K562 (cell line): Measurements from ENCODE around the gene MECP2. TPM values are rescaled to one million over a fixed set of nuclear protein-coding genes. Genes with fewer than 3 reads are reported as not detected.

Experiments used
- ATAC-seq: fragments of 200-7000 bp; cut with Tn5 transposase; 3 replicates; pipeline ENCODE4 v1.9.1; 2020; ENCODE audit warnings: moderate library complexity
- BruUV-seq: library from RNA; stranded (reverse); fragments of 400-500 nt; replicated peaks from 2 replicates; lab custom pipeline; 2021; lab: Mats Ljungman, UMichigan
- CTCF ChIA-PET: fragments of 300-600 bp; formaldehyde crosslinking; extraction: SDS; loops from one replicate; lab custom pipeline; 2021; ENCODE audit warnings: low intra/inter-chr PET ratio; lab: Yijun Ruan, JAX
- POLR2A ChIA-PET: fragments of 300-600, 350-650 bp; sonication (Branson Sonifier 250); formaldehyde crosslinking; extraction: SDS; loops from one replicate; lab custom pipeline; 2021; ENCODE audit warnings: antibody characterized with exemption, inconsistent platforms; lab: Yijun Ruan, JAX
- DNase-seq, 4 experiments: peaks; one replicate each; pipeline versions ENCODE4 v3.0.0 to v3.0.0-alpha.2; 2011 to 2018; ENCODE audit warnings: low spot score in 3 of 4, mixed read lengths in 3 of 4; ENCODE audit errors: extremely low read depth in 1 of 4
- FAIRE-seq: peaks from 2 replicates; lab custom pipeline; 2011; peaks lifted over from hg19 to GRCh38; lab: Jason Lieb, UNC
- H2AFZ ChIP-seq: 2 replicates; pipeline ENCODE4 v1.6.0; 2011; ENCODE audit warnings: low read depth, low read length, control low read depth, inconsistent platforms
- H3K27ac ChIP-seq: fragments of 200-600 bp; 3 replicates; pipeline ENCODE4 v1.8.0; 2011; ENCODE audit warnings: low read depth, mild to moderate bottlenecking, control low read depth, inconsistent platforms, low read length, moderate library complexity, mixed read lengths; ENCODE audit errors: extremely low read depth
- H3K27me3 ChIP-seq, 2 experiments: fragments of 300-600 bp in 1 of 2; 2 replicates in 1 of 2; 3 replicates in 1 of 2; pipeline versions ENCODE4 v1.6.0 to v1.8.0; 2011; ENCODE audit warnings: inconsistent platforms in 2 of 2, low read length in 2 of 2, mild to moderate bottlenecking in 1 of 2, mixed read lengths in 1 of 2, moderate library complexity in 1 of 2; ENCODE audit not compliant: control insufficient read depth in 2 of 2, insufficient read depth in 2 of 2
- H3K36me3 ChIP-seq: fragments of 300-600 bp; 3 replicates; pipeline ENCODE4 v1.8.0; 2011; ENCODE audit warnings: mild to moderate bottlenecking, low read length, inconsistent platforms; ENCODE audit not compliant: control insufficient read depth, insufficient read depth
- H3K4me1 ChIP-seq, 2 experiments: fragments of 200-600 bp in 1 of 2; replicated peaks in 1 of 2; 2 replicates in 1 of 2; 3 replicates in 1 of 2; pipeline versions ENCODE4 v1.5.1 to v1.8.0; 2011; ENCODE audit warnings: inconsistent platforms in 2 of 2, low read length in 2 of 2, mild to moderate bottlenecking in 1 of 2, mixed read lengths in 1 of 2, moderate library complexity in 1 of 2; ENCODE audit not compliant: control insufficient read depth in 2 of 2, insufficient read depth in 2 of 2
- H3K4me2 ChIP-seq: 2 replicates; pipeline ENCODE4 v1.6.1; 2011; ENCODE audit warnings: low read length, control low read depth, inconsistent platforms, mixed read lengths; ENCODE audit not compliant: insufficient read depth
- H3K4me3 ChIP-seq: fragments of 200-600 bp; sonication (generic), shearing (Covaris generic); 2 replicates; pipeline ENCODE4 v1.5.1; 2016; ENCODE audit warnings: control low read depth, inconsistent platforms
- H3K79me2 ChIP-seq: fragments of 200-600 bp; 3 replicates; pipeline ENCODE4 v1.8.0; 2011; ENCODE audit warnings: low read length, inconsistent platforms; ENCODE audit not compliant: control insufficient read depth, insufficient read depth
- H3K9ac ChIP-seq, 2 experiments: 2 replicates each; pipeline versions ENCODE4 v1.6.0 to v1.6.1; 2011; ENCODE audit warnings: low read depth in 2 of 2, low read length in 2 of 2, control low read depth in 1 of 2, inconsistent platforms in 1 of 2, mild to moderate bottlenecking in 1 of 2, mixed read lengths in 1 of 2; ENCODE audit not compliant: insufficient read depth in 1 of 2
- H3K9me1 ChIP-seq: one replicate; pipeline ENCODE4 v1.6.0; 2011; ENCODE audit warnings: inconsistent platforms, mild to moderate bottlenecking, low read length, moderate library complexity; ENCODE audit not compliant: control insufficient read depth, insufficient read depth
- H3K9me3 ChIP-seq: replicated peaks from 2 replicates; pipeline ENCODE4 v1.5.1; 2011; ENCODE audit warnings: low read depth, low read length, inconsistent platforms; ENCODE audit not compliant: control insufficient read depth, insufficient read depth
- H4K20me1 ChIP-seq: replicated peaks from 2 replicates; pipeline ENCODE4 v1.6.1; 2011; ENCODE audit warnings: low read length, inconsistent platforms, mixed read lengths; ENCODE audit not compliant: control insufficient read depth, insufficient read depth
- BACH1 ChIP-seq: fragments of 200-800 bp; sonication (Bioruptor generic); IDR thresholded peaks from 2 replicates; pipeline ENCODE4 v1.6.1; 2016; ENCODE audit warnings: missing genetic modification characterization, missing compliant biosample characterization
- CXXC5 ChIP-seq: fragments of 250-450 bp; sonication (Bioruptor Pico); IDR thresholded peaks from 2 replicates; pipeline ENCODE4 v1.8.0; 2022; ENCODE audit warnings: inconsistent platforms, mild to moderate bottlenecking, moderate library complexity
- ETS2 ChIP-seq: IDR thresholded peaks from 2 replicates; pipeline ENCODE4 v1.6.1; 2016; ENCODE audit warnings: borderline replicate concordance, missing genetic modification characterization, mild to moderate bottlenecking, moderate library complexity, missing compliant biosample characterization; ENCODE audit not compliant: poor library complexity, severe bottlenecking
- JUNB ChIP-seq: fragments of 450-650 bp; formaldehyde crosslinking; conservative IDR thresholded peaks from 2 replicates; pipeline ENCODE4 v1.4.0; 2020; ENCODE audit warnings: mild to moderate bottlenecking
- KLF10 ChIP-seq: fragments of 250-450 bp; sonication (Bioruptor Pico); IDR thresholded peaks from 2 replicates; pipeline ENCODE4 v1.6.1; 2021; ENCODE audit warnings: matching md5 sums
- RBM22 ChIP-seq: fragments of 200-400 bp; formaldehyde crosslinking; IDR thresholded peaks from 2 replicates; pipeline ENCODE4 v1.6.1; 2018; ENCODE audit warnings: low read length, low read depth; ENCODE audit not compliant: poor library complexity, severe bottlenecking
- RHOXF2B ChIP-seq: fragments of 250-450 bp; sonication (Bioruptor Pico); conservative IDR thresholded peaks from 2 replicates; pipeline ENCODE4 v1.5.1; 2021
- ZC3H11A ChIP-seq: IDR thresholded peaks from 2 replicates; pipeline ENCODE4 v1.6.1; 2012; ENCODE audit warnings: low read depth, low read length, improper control_type of control experiment
- ZNF764 ChIP-seq: fragments of 250-450 bp; sonication (Bioruptor Pico); IDR thresholded peaks from 2 replicates; pipeline ENCODE4 v1.4.0; 2020; ENCODE audit warnings: low read depth, mild to moderate bottlenecking, moderate library complexity
- WGBS: fragments of 100-300 bp; shearing (Covaris generic); methylation state at CpG from one replicate; pipeline ENCODE4 v1.1.6; 2016; ENCODE audit warnings: low coverage, mixed read lengths; ENCODE audit not compliant: insufficient coverage; ENCODE audit errors: missing lambda C conversion rate; 5-methylcytosine and 5-hydroxymethylcytosine counted together
- in situ Hi-C: fragments of 300-500 bp; cut with MboI; formaldehyde crosslinking; loops from 4 replicates; pipeline ENCODE4 v1.15.0; 2018; ENCODE audit warnings: inconsistent platforms, mixed read lengths
- intact Hi-C: fragments of 100-400 bp; cut with micrococcal nuclease; formaldehyde crosslinking; loops from 2 replicates; pipeline ENCODE4 v1.14.2; 2022
- polyA plus RNA-seq, 8 experiments: library from polyadenylated mRNA; depleted of rRNA in 4 of 8; stranded (reverse) in 5 of 8; unstranded in 3 of 8; fragments of >200 nt; fragmentation: Nextera tagmentation in 2 of 8; fragmentation: Illumina TruSeq in 1 of 8; extraction: Ambion mirVana in 2 of 8; extraction: Trizol in 1 of 8; gene quantifications; 2 replicates each; pipeline versions ENCODE4 v1.2.1 to v1.2.3, GENCODE V29; 2011 to 2014; ENCODE audit warnings: inconsistent platforms in 1 of 8, missing spikeins in 1 of 8
- total RNA-seq, 7 experiments: library from RNA; depleted of rRNA in 6 of 7; stranded (reverse); fragments of >200 nt in 6 of 7; fragmentation: Illumina TruSeq in 2 of 7; extraction: Trizol in 2 of 7; gene quantifications; 2 replicates each; pipeline versions ENCODE4 v1.2.1 to v1.2.3, GENCODE V29; 2011 to 2021; ENCODE audit warnings: low replicate concordance in 1 of 7
- TF ChIP-seq, protein P1 (sequence below), 2 experiments: fragments of 450-650 bp in 1 of 2; sonication (generic) in 1 of 2; formaldehyde crosslinking in 1 of 2; IDR thresholded peaks in 1 of 2; conservative IDR thresholded peaks in 1 of 2; 2 replicates each; pipeline versions ENCODE4 v1.6.1 to v1.8.1; 2016 to 2023; ENCODE audit warnings: mild to moderate bottlenecking in 2 of 2, moderate library complexity in 2 of 2, inconsistent platforms in 1 of 2, missing genetic modification reagents in 1 of 2
- TF ChIP-seq, protein P2 (sequence below): fragments of 450-650 bp; conservative IDR thresholded peaks from 2 replicates; pipeline ENCODE4 v1.6.1; 2016; ENCODE audit warnings: missing genetic modification characterization, low read depth, mild to moderate bottlenecking, missing compliant biosample characterization, moderate library complexity
- TF ChIP-seq, protein P3 (sequence below): IDR thresholded peaks from 2 replicates; pipeline ENCODE4 v1.6.1; 2012; ENCODE audit warnings: low read depth, low read length, improper control_type of control experiment, borderline replicate concordance
- TF ChIP-seq, protein P4 (sequence below): fragments of 250-450 bp; sonication (Bioruptor Pico); IDR thresholded peaks from 2 replicates; pipeline ENCODE4 v1.5.0; 2021; ENCODE audit warnings: mild to moderate bottlenecking, moderate library complexity

The MECP2 gene
- total and polyA plus RNA-seq, 9 of the 15 experiments (the other 6 are each of a cell fraction or from before 2014, with no cell fraction given), result 2.1 to 50.9 (median 30.5) TPM

DNA sequence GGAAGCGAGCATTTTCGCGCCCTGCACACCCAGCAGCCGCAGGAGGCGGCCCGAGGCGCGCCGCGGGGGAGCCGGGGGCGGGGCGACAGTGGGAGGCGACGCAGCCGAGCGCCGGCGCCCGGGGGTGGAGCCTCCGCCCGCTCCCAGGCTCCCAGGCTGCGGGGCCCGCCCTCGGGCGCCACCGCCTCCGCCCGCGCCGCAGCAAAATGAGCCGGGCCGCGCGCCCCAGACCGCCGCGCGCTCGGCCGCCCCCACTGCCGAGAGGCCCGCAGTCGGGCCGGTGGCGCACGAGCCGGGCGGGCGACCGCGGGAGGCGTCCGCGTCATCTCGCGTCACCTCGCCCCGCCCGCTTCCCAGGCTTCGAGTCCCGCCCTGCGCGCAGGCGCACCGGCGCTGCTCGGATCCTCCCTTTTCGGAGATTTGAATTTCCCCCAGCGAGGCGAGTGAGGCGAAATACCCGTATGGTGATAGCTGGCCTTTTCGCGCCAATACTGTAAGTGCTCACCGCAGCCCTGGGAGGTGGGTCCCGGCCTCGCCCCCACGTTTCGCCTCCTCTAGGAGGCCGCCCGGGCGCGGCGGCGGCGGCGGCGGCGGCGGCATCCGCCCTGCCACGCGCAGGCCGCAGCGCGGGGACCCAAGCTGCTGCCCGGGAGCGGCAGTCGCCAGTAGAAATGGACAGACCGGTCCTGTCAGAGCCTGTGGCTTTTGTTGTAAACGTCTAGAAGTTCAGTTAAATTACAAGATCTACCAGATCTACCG is 125.0 kb downstream of the MECP2 start, which contains the start of gene TMEM187:
TMEM187 (plus strand) TSS at position 387 of the 759 bp plus-strand sequence. CDS start 9,309 bp downstream, outside the sequence.
- ChIA-PET POLR2A (interaction anchor here (0.6 to 3.4 kb wide), 10 partner anchors 9 to 147 kb away, joined by 3 to 16 read pairs (median 3); partner anchors contain the start of gene MECP2), CTCF (no interaction called here)
- peaks cover 3% of the 10 kb centered on the region for H3K9me1 ChIP-seq
- peaks cover 61% of the 10 kb centered on the region for H3K79me2 ChIP-seq
- BruUV-seq, result no TSS peak
- H3K4me3 ChIP-seq, result peak within 1 kb of the TSS; percentile 84
- peak within 1 kb of the TSS; percentile 100 for H3K27ac ChIP-seq
- peak within 1 kb of the TSS; percentile 91 for H2AFZ ChIP-seq
- no peaks in the 10 kb centered on the region for H3K27me3 ChIP-seq
- H4K20me1 ChIP-seq, result peaks cover 24% of the 10 kb centered on the region
- peak; percentile 82 to 96 (median 88) for DNase-seq
- 2% methylated on average over 34 of the region's 103 CpGs for WGBS
- peak; percentile 67 for ATAC-seq
- peaks cover 26 to 49% of the 10 kb centered on the region in 2 experiments for H3K4me1 ChIP-seq
- in situ Hi-C loops, result no loop called here
- peak; percentile 89 for FAIRE-seq
- H3K9ac ChIP-seq, result peak within 1 kb of the TSS; percentile 99 to 100
- H3K36me3 ChIP-seq, result peaks cover 23% of the 10 kb centered on the region; the same call in 2 of the 3 replicates
- intact Hi-C loops, result loop anchor here (1.0 kb wide), 1 partner anchor 45 kb away; no protein-coding TSS in a partner anchor
- H3K4me2 ChIP-seq, result peak within 1 kb of the TSS; percentile 97
- no peaks in the 10 kb centered on the region for H3K9me3 ChIP-seq
- peak; percentile 67; the same call in 1 of the 2 replicates for TF ChIP-seq CXXC5
- no peak for TF ChIP-seq ZC3H11A
- TF ChIP-seq RBM22, result no peak
- TF ChIP-seq JUNB (CRISPR knock-in tag), result no peak
- TF ChIP-seq, protein P1, sequence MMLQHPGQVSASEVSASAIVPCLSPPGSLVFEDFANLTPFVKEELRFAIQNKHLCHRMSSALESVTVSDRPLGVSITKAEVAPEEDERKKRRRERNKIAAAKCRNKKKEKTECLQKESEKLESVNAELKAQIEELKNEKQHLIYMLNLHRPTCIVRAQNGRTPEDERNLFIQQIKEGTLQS (IDR thresholded peaks at IDR 0.05), result no peak
- TF ChIP-seq, protein P1 (CRISPR knock-in tag; conservative IDR thresholded peaks at IDR 0.05), result no peak
- TF ChIP-seq, protein P2, sequence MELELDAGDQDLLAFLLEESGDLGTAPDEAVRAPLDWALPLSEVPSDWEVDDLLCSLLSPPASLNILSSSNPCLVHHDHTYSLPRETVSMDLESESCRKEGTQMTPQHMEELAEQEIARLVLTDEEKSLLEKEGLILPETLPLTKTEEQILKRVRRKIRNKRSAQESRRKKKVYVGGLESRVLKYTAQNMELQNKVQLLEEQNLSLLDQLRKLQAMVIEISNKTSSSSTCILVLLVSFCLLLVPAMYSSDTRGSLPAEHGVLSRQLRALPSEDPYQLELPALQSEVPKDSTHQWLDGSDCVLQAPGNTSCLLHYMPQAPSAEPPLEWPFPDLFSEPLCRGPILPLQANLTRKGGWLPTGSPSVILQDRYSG, result no peak
- no peak for TF ChIP-seq ZNF764
- TF ChIP-seq, protein P3, sequence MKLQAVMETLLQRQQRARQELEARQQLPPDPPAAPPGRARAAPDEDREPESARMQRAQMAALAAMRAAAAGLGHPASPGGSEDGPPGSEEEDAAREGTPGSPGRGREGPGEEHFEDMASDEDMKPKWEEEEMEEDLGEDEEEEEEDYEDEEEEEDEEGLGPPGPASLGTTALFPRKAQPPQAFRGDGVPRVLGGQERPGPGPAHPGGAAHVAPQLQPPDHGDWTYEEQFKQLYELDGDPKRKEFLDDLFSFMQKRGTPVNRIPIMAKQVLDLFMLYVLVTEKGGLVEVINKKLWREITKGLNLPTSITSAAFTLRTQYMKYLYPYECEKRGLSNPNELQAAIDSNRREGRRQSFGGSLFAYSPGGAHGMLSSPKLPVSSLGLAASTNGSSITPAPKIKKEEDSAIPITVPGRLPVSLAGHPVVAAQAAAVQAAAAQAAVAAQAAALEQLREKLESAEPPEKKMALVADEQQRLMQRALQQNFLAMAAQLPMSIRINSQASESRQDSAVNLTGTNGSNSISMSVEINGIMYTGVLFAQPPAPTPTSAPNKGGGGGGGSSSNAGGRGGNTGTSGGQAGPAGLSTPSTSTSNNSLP, result no peak
- TF ChIP-seq, protein P4, sequence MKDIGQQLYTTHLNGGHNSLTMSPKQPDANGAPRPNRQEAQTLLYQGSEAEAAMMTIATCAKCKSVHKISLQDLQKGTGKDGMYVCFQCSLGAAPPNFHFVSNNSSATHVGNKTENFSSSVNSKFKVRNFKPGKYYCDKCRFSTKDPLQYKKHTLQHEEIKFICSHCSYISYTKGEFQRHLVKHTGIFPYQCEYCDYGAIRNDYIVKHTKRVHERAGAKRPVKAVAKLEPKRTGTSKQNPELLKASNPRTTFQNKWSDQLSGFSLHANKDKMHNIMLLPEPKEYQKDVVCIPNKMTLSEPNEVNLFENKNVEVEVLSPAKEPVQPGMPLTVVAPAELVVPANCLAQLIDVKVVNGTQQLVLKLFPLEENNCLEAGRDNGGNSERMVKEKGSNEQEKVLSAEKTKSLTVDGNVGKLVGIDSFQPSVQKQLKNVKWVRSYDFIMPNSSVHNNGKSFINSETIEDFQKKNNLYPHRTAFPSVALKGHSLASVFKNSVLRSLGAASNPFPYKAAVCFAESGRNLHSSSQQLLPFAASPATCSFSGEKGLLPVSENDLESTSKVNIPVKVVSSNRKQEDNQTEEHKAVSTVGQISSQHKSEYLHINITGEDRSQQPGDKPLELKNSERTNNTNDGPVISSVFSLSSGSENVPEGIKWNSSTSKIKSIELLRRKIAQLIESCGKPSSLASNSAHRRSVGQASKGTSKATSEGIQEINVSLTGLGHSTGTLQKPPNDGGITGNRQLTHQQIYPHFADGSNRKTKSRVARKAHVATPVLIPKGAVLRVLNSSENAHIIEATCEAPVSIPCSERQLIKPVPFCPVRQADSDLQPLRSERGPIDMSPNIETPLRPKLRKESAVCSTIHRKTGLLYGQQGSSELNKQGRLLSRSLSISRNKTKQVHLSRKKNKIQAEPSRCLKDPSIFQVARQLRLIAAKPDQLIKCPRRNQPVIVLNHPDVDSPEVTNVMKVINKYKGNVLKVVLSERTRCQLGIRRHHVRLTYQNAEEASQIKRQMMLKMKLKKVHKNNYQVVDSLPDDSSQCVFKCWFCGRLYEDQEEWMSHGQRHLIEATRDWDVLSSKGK (CRISPR knock-in tag), result no peak
- TF ChIP-seq BACH1 (tag), result no peak
- no peak for TF ChIP-seq RHOXF2B (CRISPR knock-in tag)
- no peak for TF ChIP-seq ETS2 (tag)
- no peak for TF ChIP-seq KLF10
